ENCODE data around the gene MAN1A1.
"Not testable (repeated sequence)": the region's sequence is repeated elsewhere in the genome, so short reads cannot be mapped to it uniquely, and the experiment has no call there.

MAN1A1 gene

DNA sequence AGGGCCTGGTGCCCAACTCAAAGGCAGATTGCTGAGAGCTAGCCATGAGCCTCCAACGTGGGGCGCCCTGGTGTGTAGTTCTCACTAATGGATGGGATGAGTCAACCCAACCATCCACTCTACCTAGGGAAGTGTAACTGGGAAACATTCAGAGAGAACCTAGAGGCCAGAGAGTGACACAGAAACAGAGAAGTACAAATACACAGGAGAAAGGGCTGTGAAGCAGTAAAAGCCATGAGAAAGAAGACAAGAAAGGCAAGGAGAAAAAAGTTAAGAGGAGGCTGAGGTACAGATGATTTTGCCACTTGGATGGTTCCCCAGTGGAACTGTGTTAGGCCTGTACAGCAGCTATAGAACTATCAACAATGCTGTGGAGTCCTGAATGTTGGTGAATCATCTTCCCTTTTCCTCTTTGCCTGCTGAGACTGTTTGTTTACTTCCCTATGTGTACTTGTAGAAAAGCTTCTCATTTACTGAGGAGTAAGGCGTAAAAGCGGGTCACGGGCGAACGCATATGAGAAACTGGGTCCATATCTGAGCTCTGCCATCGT lies 39.0 kb downstream of the MAN1A1 start:
- no peak overlapping the region for H3K27ac Mint-ChIP-seq
- peaks cover 13% of the 10 kb centered on the region for H3K36me3 Mint-ChIP-seq (ENCODE audit: low read depth)
- no peak overlapping the region for H3K4me3 Mint-ChIP-seq
- H3K27me3 Mint-ChIP-seq, result no peaks in the 10 kb centered on the region
- no peaks in the 10 kb centered on the region for H3K9me3 Mint-ChIP-seq
- ATAC-seq, result no peak
- DNase-seq, result no peak
- peaks cover 65% of the 10 kb centered on the region for H3K4me1 Mint-ChIP-seq

DNA sequence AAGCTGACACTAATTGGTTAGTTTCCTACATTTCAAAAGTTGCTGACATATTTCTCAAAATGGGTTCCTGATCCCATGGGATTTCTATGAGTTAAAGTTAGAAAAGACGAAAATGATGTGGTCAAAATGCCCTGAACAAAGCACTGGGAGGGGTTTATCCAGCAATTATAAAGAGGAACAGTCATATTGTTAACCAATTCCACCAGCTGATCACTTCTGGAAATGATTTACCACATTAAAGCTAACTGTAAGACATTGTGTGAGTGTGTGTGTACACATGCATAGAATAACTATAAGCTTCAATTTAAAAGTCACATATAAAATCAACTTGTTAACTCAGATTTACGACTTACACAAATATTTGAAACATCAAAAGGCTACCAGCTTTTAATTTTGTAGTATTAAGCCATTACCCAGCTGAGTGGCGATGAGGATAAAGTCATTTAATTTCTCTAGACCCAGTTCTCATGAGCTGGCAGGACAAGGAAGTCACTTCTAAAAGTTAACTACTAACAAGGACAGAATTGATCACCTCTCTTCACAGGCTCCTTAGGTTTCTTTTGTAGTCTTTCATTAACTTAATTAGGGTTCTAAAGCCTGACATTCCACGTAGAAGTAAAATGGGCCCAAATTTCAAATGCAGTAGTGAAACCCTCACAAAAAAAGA lies 40.4 kb downstream of the MAN1A1 start:
- Mint-ChIP-seq H3K27me3 (no peaks in the 10 kb centered on the region), H3K4me1 (peaks cover 51% of the 10 kb centered on the region), H3K4me3 (no peak overlapping the region), H3K9me3 (no peaks in the 10 kb centered on the region), H3K36me3 (ENCODE audit: low read depth) (peaks cover 16% of the 10 kb centered on the region), H3K27ac (no peak overlapping the region)
- ATAC-seq, result no peak
- DNase-seq, result no peak

DNA sequence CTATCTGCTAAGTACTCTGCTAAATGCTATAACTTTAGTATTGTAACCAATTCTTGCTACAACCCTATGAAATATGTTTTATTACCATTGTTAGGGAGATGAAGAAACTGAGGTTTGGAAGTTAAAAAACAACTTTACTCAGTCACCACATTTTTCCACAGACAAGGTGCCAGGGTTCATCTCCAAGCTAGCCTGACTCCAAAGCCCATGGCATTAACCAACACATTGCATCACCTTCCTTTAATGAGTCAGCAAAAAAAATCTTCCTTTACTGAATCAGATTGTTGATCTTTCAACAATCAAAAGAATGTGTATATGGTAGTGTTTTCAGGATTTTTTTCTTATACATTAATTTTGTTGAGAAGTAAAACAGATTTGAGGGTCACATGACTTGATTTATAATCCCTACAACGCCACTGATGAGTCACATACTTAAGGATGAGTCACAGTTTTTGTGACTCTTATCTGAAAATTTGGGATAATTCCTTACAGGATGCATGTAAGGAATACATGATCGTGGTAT lies 41.5 kb downstream of the MAN1A1 start:
- H3K27ac Mint-ChIP-seq, result no peak overlapping the region
- no peaks in the 10 kb centered on the region for H3K27me3 Mint-ChIP-seq
- H3K4me3 Mint-ChIP-seq, result no peak overlapping the region
- ATAC-seq, result no peak
- peaks cover 20% of the 10 kb centered on the region for H3K36me3 Mint-ChIP-seq (ENCODE audit: low read depth)
- peaks cover 41% of the 10 kb centered on the region for H3K4me1 Mint-ChIP-seq
- H3K9me3 Mint-ChIP-seq, result no peaks in the 10 kb centered on the region
- DNase-seq, result no peak

DNA sequence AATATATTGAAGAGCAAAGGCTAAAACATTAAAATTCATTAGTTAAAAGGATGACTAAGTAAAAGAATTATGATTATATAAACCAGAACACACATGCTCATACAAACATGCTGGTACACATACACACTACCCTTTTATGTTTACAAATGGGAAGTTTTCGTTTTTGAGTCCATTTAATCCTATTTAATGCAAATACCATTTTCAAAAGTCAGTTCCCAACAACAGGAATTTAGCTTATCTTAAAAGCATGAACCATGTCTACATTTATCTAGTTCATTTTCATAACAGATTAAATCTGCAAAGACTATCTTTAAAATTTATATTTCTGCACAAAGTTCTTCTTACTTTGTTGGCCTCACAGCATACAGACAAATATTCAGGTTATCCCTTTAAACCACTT lies 42.5 kb downstream of the MAN1A1 start:
- H3K27ac Mint-ChIP-seq, result no peak overlapping the region
- no peaks in the 10 kb centered on the region for H3K9me3 Mint-ChIP-seq
- no peak overlapping the region for H3K4me3 Mint-ChIP-seq
- peaks cover 21% of the 10 kb centered on the region for H3K36me3 Mint-ChIP-seq (ENCODE audit: low read depth)
- H3K27me3 Mint-ChIP-seq, result no peaks in the 10 kb centered on the region
- H3K4me1 Mint-ChIP-seq, result peaks cover 30% of the 10 kb centered on the region
- DNase-seq (no peak), ATAC-seq (no peak)

DNA sequence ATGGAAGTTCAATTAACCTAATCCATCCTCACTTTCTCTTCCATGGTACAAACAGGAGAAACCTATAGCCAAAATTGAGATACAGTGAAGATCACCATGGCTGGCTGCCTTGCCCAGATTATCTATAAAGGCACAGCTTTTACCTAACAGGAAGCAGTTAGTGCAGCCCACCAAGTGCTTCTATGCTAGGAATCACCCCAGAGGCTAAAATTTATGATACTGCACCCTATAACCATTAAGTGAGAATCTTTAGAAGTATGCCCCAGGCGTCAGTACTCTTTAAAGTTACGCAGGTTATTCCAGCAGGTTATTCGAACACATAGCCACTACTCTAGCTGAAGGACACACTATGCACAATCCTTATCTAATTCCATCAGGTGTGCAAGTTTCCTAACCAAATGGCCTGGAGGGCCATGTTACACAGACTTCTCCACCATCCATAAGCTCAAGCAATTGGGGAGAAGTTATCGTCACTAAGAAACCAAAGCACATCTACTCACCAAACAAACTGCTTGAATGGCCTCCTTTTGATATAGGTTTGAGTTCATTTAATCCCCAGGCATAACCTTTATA lies 43.1 kb downstream of the MAN1A1 start:
- ATAC-seq (no peak), DNase-seq (no peak)
- peaks cover 21% of the 10 kb centered on the region for H3K36me3 Mint-ChIP-seq (ENCODE audit: low read depth)
- H3K4me1 Mint-ChIP-seq, result peaks cover 26% of the 10 kb centered on the region
- H3K27ac Mint-ChIP-seq, result no peak overlapping the region
- H3K27me3 Mint-ChIP-seq, result no peaks in the 10 kb centered on the region
- H3K9me3 Mint-ChIP-seq, result no peaks in the 10 kb centered on the region
- H3K4me3 Mint-ChIP-seq, result no peak overlapping the region

DNA sequence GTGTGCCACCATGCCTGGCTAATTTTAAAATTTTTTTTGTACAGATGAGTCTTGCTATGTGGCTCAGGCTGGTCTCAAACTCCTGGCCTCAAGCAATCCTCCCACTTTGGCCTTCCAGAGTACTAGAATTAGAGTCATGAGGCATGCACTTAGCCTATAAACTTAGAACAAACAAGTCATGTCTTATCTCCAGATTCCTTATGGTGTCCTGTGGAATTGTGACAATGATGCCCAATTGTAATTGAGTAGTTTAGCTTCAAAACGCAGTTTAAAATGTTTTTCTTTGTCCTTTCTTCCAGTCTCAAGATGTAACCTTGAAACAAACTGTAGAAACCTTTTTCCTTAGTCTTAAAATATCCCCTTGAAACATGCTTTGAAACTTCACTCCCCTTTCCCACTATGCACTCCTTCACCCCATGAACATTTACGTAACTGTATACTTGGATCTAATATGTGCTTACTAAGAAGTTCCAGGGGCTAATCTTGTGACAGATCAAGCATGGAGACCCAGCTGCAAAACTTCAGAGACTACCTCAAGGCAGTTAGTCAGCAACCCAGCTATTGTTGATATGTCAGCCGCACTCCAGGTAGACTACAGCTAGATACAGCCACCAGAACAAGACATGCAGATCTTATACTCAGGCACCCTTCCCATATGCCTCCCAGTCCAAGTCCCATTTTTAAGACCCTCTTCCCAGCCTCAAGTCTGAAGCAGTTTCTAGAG lies 46.2 kb downstream of the MAN1A1 start:
- H3K9me3 Mint-ChIP-seq, result no peaks in the 10 kb centered on the region
- no peaks in the 10 kb centered on the region for H3K27me3 Mint-ChIP-seq
- peaks cover 8% of the 10 kb centered on the region for H3K4me1 Mint-ChIP-seq
- no peak for DNase-seq
- no peak overlapping the region for H3K27ac Mint-ChIP-seq
- peaks cover 26% of the 10 kb centered on the region for H3K36me3 Mint-ChIP-seq (ENCODE audit: low read depth)
- no peak for ATAC-seq
- H3K4me3 Mint-ChIP-seq, result no peak overlapping the region

DNA sequence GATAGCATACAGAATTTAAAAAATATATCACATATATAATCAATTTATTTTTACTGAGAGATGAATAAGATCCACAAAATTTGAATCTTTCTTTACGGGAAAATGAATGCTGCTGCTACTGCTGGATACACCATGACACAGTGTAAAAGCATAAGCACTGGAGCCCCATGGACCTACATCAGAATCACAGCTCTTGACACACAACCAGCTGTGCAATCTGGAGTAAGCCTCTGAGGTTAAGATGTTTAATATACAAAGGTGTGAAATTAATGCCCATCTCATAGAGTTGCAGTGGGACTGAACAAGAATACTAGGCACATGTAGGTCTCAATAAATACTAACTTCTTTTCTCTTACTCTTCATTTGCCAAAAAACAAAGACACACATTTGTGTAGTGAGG lies 48.1 kb downstream of the MAN1A1 start:
- no peaks in the 10 kb centered on the region for H3K4me1 Mint-ChIP-seq
- ATAC-seq (no peak), DNase-seq (no peak)
- H3K27me3 Mint-ChIP-seq, result no peaks in the 10 kb centered on the region
- no peaks in the 10 kb centered on the region for H3K9me3 Mint-ChIP-seq
- H3K27ac Mint-ChIP-seq, result no peak overlapping the region
- peaks cover 22% of the 10 kb centered on the region for H3K36me3 Mint-ChIP-seq (ENCODE audit: low read depth)
- H3K4me3 Mint-ChIP-seq, result no peak overlapping the region

DNA sequence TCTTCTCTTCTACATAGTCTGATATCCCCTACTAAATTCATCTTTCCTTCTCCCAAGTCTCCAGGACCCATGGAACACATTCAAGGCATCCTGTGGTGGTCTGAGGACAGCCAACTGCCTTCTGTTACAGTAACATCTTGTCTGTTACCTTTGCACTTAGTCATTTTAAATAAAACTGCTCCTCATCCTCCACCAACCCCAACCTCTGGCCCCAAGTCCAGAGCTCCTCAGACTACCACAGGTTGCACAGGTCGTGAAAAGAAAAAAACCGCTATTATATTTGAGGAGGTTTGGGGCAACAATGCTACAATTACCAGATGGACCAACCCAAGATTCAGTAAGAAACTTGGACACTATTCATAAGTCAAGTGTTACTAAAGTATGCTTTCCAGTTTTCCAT lies 49.9 kb downstream of the MAN1A1 start:
- Mint-ChIP-seq H3K9me3 (no peaks in the 10 kb centered on the region), H3K36me3 (ENCODE audit: low read depth) (peaks cover 17% of the 10 kb centered on the region), H3K4me3 (no peak overlapping the region), H3K27ac (no peak overlapping the region), H3K4me1 (peaks cover 12% of the 10 kb centered on the region), H3K27me3 (no peaks in the 10 kb centered on the region)
- ATAC-seq (no peak), DNase-seq (no peak)

DNA sequence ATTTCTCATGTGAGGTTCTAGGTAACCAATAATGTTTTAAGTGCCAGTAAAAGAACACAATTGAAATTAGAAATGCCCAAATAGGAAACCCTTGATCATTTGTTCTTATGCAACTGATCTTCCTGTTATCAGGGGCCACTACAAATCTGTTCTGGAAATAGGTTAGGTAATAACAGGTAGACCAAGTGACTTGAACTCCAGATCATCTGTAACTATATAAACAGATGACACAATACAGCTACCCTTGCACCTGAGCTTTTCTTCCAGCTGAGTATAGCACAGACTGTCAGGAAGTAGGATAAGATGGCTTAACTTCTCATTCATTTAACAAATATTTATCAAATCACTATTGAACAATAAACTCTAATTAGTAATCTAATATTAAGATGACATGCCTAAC lies 52.5 kb downstream of the MAN1A1 start:
- Mint-ChIP-seq H3K27me3 (no peaks in the 10 kb centered on the region), H3K4me3 (no peak overlapping the region), H3K27ac (no peak overlapping the region), H3K4me1 (peaks cover 12% of the 10 kb centered on the region), H3K9me3 (no peaks in the 10 kb centered on the region), H3K36me3 (ENCODE audit: low read depth) (peaks cover 14% of the 10 kb centered on the region)
- DNase-seq, result no peak
- no peak for ATAC-seq

DNA sequence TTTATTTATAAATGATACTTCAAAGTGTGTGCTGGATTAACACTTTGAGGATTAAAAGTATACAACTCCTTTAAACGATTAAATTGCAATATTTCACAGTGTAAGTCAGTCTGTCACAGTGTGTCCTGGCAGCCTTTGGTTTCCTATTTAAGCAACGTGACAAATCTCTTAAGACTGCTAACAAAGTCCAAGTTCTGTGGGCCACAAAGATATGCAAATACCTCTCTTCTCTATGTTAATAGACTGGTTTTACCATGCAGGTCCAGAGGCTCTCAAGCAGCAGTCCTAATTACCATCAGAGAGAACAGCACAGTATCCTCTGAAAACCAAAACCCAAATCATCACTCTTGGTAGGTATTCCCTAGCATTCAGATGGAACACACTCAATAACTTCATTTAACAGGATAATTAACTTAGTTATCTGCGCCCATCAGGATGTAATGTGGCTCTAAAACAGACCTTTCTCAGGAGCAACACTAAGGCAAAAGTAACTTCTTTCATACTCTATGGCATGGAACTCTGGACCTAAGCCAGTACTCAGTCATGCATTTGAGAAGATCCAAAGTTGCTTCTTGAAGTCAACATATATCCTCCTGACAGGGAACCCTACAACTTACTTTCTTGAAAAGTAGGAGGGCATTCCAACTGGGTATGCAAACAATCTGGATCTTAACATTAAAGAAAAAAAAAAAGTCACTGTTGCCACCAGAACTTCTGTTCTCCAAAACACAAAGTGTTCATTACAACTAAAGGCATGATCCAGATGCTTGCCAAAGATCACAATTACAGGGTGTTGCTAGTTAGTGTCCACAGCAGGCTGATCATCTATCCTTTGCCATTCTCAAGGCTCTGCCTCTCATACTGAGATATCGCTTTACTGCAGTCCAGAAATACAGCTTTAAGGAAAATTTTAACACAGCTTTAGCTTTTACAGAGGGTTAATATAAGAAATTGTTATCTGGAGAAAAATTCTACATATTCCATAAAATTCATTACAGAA lies 53.2 kb downstream of the MAN1A1 start:
- Mint-ChIP-seq H3K36me3 (ENCODE audit: low read depth) (peaks cover 14% of the 10 kb centered on the region), H3K27ac (no peak overlapping the region), H3K9me3 (no peaks in the 10 kb centered on the region), H3K4me1 (peaks cover 12% of the 10 kb centered on the region), H3K27me3 (no peaks in the 10 kb centered on the region), H3K4me3 (no peak overlapping the region)
- DNase-seq, result no peak
- ATAC-seq, result no peak

DNA sequence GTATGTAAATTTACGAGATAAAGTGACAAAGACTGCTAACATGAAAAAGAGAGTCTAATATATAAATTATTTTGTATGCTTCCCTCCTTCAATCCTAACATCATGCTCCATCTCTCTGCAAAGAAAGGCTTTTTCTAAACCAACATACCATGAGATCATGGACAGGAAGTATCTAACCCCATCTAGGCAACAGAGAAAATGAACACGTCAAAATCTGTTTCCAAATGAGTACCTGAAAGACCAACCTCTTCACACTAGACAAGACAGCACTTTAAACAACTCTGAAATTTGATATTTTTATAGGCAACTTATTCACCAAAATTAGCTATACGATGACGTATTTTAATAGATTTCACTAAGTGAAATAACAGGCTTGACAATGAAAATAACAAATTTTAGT lies 54.6 kb downstream of the MAN1A1 start:
- Mint-ChIP-seq H3K27ac (no peak overlapping the region), H3K9me3 (no peaks in the 10 kb centered on the region), H3K4me1 (peaks cover 12% of the 10 kb centered on the region), H3K36me3 (ENCODE audit: low read depth) (peaks cover 16% of the 10 kb centered on the region), H3K4me3 (no peak overlapping the region), H3K27me3 (no peaks in the 10 kb centered on the region)
- DNase-seq (no peak), ATAC-seq (peak; percentile 72)

DNA sequence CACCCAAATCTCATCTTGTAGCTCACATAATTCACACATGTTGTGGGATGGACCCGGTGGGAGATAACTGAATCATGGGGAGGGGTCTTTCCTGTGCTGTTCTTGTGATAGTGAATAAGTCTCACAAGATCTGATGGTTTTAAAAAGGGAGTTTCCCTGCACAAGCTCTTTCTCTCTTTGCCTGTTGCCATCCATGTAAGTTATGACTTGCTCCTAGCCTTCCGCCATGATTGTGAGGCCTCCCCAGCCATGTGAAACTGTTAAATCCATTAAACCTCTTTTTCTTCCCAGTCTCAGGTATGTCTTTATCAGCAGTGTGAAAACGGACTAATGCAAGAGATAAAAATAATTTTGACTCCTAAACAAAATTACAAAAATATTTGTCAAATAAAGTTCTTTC lies 58.5 kb downstream of the MAN1A1 start:
- H3K27me3 Mint-ChIP-seq, DNase-seq, ATAC-seq, H3K4me3 Mint-ChIP-seq, H3K9me3 Mint-ChIP-seq, H3K27ac Mint-ChIP-seq: not testable (repeated sequence)
- Mint-ChIP-seq H3K4me1 (peaks cover 15% of the 10 kb centered on the region), H3K36me3 (ENCODE audit: low read depth) (peaks cover 21% of the 10 kb centered on the region)

DNA sequence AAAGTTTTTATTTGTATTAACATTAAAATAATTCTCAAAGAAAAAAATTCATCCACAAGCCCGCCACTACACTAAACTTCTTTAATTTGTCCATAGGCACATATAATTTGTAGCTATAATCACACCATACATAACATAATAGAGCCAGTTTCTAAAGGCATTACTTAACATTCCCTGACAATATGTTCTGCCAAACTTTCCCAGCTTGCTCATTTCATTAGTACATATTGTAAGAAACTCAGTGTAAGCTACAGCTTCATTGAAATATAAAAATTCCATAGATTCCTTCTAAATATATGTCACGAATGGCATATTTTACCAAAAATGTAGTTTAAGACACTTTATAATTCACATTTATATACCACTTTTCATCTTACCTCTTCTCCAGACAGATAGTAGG lies 59.3 kb downstream of the MAN1A1 start:
- ATAC-seq (no peak), DNase-seq (no peak)
- H3K9me3 Mint-ChIP-seq, result no peaks in the 10 kb centered on the region

DNA sequence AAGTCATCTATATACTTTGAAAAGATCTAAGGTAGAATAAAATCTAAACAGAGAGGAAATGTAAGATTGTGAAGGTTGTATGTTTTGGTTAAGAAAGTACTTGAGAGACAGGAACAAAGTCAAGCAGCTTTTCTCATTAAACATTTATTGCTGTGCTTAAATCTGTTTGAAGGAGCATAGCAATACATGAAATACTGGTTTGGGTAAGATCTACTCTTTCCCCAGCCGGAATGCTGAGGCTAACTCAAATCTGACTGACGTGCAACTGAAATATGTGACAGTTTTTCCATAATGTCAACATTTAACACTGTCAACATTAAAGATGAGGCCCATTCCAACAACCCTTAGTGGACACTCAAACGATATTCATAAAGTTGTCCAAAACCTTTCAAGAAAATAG lies 59.9 kb downstream of the MAN1A1 start:
- Mint-ChIP-seq H3K9me3 (no peaks in the 10 kb centered on the region), H3K4me3 (no peak overlapping the region), H3K4me1 (peaks cover 4% of the 10 kb centered on the region), H3K27ac (no peak overlapping the region), H3K27me3 (no peaks in the 10 kb centered on the region), H3K36me3 (ENCODE audit: low read depth) (peaks cover 23% of the 10 kb centered on the region)
- ATAC-seq (no peak), DNase-seq (no peak)

More for the DNA sequence above, 59.3 kb downstream of the MAN1A1 start:
- Mint-ChIP-seq H3K36me3 (ENCODE audit: low read depth) (peaks cover 24% of the 10 kb centered on the region), H3K27me3 (no peaks in the 10 kb centered on the region), H3K4me3 (no peak overlapping the region), H3K4me1 (peaks cover 10% of the 10 kb centered on the region), H3K27ac (no peak overlapping the region)
